PFSK-1 (cell line): ENCODE results near the gene ANKRD13A.

ENCODE experiments used
- FOXP2 ChIP-seq: optimal IDR thresholded peaks from 2 replicates; pipeline ENCODE3; 2011; ENCODE audit warnings: borderline replicate concordance, control low read depth, inconsistent platforms; ENCODE audit not compliant: insufficient read depth; ENCODE audit errors: extremely low read length, extremely low read depth
- POLR2AphosphoS5 ChIP-seq: IDR thresholded peaks from 2 replicates; pipeline ENCODE4 v1.6.1; 2012; ENCODE audit warnings: low read depth, mild to moderate bottlenecking, control low read depth, low read length, moderate library complexity
- SIN3A ChIP-seq: IDR thresholded peaks from 2 replicates; pipeline ENCODE4 v1.6.1; 2012; ENCODE audit warnings: mild to moderate bottlenecking, low read length, moderate library complexity, borderline replicate concordance; ENCODE audit not compliant: insufficient read depth
- TAF1 ChIP-seq: IDR thresholded peaks from 2 replicates; pipeline ENCODE4 v1.6.1; 2012; ENCODE audit warnings: low read length, control low read depth, borderline replicate concordance; ENCODE audit not compliant: insufficient read depth
- TF ChIP-seq, protein P1 (sequence below), 2 experiments: IDR thresholded peaks; 2 replicates each; pipeline versions ENCODE4 v1.6.1 to v1.8.0; 2011 to 2012; ENCODE audit warnings: low read depth in 2 of 2, low read length in 2 of 2, control low read depth in 1 of 2, inconsistent platforms in 1 of 2, mild to moderate bottlenecking in 1 of 2, moderate library complexity in 1 of 2; ENCODE audit not compliant: insufficient read depth in 1 of 2

The ANKRD13A gene

DNA sequence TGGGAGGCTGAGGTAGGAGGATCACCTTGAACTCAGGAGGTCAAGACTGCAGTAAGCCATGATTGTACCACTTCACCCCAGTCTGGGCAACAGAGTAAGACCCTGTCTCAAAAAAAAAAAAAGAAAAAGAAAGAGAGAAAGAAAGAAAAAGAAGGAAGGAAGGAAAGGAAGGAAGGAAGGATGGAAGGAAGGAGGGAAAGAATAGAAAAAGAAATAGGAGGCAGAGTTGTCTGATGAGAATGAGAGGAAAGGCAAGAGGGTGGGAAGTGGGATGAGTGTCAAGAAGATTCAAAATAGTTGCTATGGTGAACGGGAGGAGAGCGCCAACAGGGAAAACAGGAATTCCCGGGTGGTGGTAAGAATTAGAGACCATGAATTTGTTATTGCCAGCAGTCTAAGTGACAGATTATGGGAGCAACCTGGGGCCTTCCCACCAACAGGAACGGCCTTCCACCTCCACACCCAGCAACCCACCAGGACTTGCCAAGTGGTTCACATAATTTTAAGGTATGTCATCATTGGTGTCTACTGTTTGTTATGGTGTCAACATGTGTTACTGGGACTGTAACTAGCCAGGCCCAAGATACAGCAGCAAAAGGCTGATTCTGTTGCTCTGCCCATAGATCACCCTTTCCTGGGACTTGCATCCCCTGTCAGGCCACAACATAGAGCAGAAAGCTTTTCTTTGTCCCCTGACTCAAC, 85.2 kb downstream of the ANKRD13A start:
- TF ChIP-seq, protein P1, sequence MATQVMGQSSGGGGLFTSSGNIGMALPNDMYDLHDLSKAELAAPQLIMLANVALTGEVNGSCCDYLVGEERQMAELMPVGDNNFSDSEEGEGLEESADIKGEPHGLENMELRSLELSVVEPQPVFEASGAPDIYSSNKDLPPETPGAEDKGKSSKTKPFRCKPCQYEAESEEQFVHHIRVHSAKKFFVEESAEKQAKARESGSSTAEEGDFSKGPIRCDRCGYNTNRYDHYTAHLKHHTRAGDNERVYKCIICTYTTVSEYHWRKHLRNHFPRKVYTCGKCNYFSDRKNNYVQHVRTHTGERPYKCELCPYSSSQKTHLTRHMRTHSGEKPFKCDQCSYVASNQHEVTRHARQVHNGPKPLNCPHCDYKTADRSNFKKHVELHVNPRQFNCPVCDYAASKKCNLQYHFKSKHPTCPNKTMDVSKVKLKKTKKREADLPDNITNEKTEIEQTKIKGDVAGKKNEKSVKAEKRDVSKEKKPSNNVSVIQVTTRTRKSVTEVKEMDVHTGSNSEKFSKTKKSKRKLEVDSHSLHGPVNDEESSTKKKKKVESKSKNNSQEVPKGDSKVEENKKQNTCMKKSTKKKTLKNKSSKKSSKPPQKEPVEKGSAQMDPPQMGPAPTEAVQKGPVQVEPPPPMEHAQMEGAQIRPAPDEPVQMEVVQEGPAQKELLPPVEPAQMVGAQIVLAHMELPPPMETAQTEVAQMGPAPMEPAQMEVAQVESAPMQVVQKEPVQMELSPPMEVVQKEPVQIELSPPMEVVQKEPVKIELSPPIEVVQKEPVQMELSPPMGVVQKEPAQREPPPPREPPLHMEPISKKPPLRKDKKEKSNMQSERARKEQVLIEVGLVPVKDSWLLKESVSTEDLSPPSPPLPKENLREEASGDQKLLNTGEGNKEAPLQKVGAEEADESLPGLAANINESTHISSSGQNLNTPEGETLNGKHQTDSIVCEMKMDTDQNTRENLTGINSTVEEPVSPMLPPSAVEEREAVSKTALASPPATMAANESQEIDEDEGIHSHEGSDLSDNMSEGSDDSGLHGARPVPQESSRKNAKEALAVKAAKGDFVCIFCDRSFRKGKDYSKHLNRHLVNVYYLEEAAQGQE (IDR thresholded peaks at IDR 0.05; ENCODE audit: insufficient read depth in 1 of 2, low read depth in 2 of 2, low read length in 2 of 2), result no peak

DNA sequence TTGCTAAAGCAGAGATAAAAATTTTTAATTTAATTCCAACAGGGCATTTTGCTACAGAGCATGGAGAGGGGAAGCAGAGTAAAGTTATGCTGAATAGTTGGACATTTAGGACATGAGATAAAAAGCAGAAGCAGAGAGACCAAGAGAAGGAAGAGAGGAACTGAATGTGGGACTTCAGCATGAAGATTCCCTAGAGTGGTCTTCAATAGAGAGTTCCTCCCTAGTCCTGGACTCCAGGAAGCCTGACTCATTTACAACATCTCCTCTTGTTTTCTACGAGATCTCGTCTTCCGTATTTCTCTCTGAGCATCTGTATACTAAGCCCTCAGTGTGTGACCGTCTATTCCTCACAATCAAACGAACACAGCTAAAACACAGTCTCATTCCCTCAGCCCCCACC, 89.7 kb downstream of the ANKRD13A start:
- TF ChIP-seq FOXP2 (no peak), TAF1 (no peak), POLR2AphosphoS5 (no peak), SIN3A (no peak)
- TF ChIP-seq, protein P1 (IDR thresholded peaks at IDR 0.05; ENCODE audit: insufficient read depth in 1 of 2, low read depth in 2 of 2, low read length in 2 of 2), result no peak
